ENCODE measurements around the gene TUBGCP6.
"Not testable (repeated sequence)": the region's sequence is repeated elsewhere in the genome, so short reads cannot be mapped to it uniquely, and the experiment has no call there.

Gene TUBGCP6

DNA sequence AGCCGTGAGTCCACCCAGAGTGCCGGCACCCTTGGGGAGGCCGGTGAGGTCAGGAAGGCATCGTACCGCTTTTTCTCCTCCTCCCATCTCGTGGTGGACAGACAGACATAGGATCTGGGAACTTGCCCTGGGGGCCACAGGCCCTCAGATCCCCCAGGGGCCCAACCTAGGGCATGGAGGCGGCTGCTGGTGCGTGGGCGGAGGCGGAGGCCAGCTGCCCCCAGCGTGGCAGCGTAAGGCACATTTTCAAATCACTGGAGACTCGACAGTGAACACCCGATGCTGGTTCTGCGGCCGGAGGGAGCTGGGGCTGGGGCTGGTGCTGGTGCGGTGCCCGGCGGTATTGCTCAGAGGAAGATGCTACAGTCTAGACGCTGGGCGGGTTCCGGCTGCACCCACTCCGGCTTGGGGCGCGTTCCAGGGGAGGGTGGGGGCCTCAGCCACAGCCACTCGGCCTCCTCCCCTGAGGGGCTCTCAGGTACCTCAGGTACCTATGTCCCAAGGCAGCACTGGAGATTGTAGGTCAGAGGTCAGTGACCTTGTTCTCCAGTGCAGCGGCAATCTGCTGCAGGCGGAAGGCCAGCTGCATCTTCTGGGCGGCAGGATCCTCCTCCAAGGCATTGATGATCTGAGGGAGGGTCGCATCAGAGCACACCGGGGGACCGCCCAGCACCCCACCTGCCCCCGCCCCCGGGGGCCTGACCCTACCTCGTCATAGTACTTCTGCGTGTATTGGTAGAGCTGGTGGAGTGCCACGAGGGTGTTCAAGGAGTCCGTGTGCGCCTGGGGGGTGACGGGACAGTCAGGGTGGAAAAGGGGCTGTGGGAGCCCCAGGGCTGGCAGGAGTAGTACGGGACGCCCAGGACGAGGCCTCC, 30.6 kb upstream of the TUBGCP6 start:
- ATAC-seq, result no peak

DNA sequence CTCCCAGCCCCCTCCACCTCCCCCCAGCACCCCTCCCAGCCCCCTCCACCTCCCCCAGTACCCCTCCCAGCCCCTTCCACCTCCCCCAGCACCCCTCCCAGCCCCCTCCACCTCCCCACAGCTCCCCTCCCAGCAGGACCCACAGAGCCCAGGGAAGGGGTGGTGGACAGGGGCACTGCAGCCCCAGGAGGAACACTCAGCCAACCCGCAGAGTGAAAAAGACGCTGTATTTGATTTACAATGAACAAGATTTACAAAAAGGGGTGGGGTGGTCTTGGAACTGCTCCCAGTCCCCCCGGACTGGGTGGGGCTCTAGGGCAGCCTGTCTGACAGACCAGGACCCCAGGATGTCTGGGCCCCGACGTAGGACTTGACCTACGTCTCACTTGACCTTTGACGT, 29.9 kb upstream of the TUBGCP6 start:
- no peak for ATAC-seq
- no peak for TF ChIP-seq PPARA (CRISPR knock-in tag; IDR thresholded peaks at IDR 0.05; ENCODE audit: borderline replicate concordance)
- no peak for TF ChIP-seq TOX (CRISPR knock-in tag; IDR thresholded peaks at IDR 0.05; ENCODE audit: borderline replicate concordance)
- no peak for TF ChIP-seq SNAI2 (CRISPR knock-in tag; IDR thresholded peaks at IDR 0.05)
- no peak for TF ChIP-seq ZNF565 (CRISPR knock-in tag; conservative IDR thresholded peaks at IDR 0.05; ENCODE audit: low read depth)
- TF ChIP-seq, protein P1, sequence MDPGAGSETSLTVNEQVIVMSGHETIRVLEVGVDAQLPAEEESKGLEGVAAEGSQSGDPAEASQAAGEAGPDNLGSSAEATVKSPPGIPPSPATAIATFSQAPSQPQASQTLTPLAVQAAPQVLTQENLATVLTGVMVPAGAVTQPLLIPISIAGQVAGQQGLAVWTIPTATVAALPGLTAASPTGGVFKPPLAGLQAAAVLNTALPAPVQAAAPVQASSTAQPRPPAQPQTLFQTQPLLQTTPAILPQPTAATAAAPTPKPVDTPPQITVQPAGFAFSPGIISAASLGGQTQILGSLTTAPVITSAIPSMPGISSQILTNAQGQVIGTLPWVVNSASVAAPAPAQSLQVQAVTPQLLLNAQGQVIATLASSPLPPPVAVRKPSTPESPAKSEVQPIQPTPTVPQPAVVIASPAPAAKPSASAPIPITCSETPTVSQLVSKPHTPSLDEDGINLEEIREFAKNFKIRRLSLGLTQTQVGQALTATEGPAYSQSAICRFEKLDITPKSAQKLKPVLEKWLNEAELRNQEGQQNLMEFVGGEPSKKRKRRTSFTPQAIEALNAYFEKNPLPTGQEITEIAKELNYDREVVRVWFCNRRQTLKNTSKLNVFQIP (CRISPR knock-in tag; IDR thresholded peaks at IDR 0.05; ENCODE audit: borderline replicate concordance, low read depth), result no peak
- TF ChIP-seq ESRRG (CRISPR knock-in tag; IDR thresholded peaks at IDR 0.05), result no peak
- TF ChIP-seq ZFP30 (CRISPR knock-in tag; IDR thresholded peaks at IDR 0.05), result no peak
- no peak for TF ChIP-seq OSR1 (CRISPR knock-in tag; IDR thresholded peaks at IDR 0.05)
- TF ChIP-seq TCF4 (CRISPR knock-in tag; IDR thresholded peaks at IDR 0.05; ENCODE audit: borderline replicate concordance), result no peak
- TF ChIP-seq ZNF70 (CRISPR knock-in tag; IDR thresholded peaks at IDR 0.05), result no peak
- TF ChIP-seq ISL1 (CRISPR knock-in tag; IDR thresholded peaks at IDR 0.05), result no peak
- TF ChIP-seq, protein P2, sequence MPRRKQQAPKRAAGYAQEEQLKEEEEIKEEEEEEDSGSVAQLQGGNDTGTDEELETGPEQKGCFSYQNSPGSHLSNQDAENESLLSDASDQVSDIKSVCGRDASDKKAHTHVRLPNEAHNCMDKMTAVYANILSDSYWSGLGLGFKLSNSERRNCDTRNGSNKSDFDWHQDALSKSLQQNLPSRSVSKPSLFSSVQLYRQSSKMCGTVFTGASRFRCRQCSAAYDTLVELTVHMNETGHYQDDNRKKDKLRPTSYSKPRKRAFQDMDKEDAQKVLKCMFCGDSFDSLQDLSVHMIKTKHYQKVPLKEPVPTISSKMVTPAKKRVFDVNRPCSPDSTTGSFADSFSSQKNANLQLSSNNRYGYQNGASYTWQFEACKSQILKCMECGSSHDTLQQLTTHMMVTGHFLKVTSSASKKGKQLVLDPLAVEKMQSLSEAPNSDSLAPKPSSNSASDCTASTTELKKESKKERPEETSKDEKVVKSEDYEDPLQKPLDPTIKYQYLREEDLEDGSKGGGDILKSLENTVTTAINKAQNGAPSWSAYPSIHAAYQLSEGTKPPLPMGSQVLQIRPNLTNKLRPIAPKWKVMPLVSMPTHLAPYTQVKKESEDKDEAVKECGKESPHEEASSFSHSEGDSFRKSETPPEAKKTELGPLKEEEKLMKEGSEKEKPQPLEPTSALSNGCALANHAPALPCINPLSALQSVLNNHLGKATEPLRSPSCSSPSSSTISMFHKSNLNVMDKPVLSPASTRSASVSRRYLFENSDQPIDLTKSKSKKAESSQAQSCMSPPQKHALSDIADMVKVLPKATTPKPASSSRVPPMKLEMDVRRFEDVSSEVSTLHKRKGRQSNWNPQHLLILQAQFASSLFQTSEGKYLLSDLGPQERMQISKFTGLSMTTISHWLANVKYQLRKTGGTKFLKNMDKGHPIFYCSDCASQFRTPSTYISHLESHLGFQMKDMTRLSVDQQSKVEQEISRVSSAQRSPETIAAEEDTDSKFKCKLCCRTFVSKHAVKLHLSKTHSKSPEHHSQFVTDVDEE (CRISPR knock-in tag; IDR thresholded peaks at IDR 0.05), result no peak

More for the DNA sequence above, 30.6 kb upstream of the TUBGCP6 start:
- TF ChIP-seq SNAI2 (CRISPR knock-in tag; IDR thresholded peaks at IDR 0.05), result no peak
- TF ChIP-seq OSR1 (CRISPR knock-in tag; IDR thresholded peaks at IDR 0.05), result no peak
- TF ChIP-seq, protein P3, sequence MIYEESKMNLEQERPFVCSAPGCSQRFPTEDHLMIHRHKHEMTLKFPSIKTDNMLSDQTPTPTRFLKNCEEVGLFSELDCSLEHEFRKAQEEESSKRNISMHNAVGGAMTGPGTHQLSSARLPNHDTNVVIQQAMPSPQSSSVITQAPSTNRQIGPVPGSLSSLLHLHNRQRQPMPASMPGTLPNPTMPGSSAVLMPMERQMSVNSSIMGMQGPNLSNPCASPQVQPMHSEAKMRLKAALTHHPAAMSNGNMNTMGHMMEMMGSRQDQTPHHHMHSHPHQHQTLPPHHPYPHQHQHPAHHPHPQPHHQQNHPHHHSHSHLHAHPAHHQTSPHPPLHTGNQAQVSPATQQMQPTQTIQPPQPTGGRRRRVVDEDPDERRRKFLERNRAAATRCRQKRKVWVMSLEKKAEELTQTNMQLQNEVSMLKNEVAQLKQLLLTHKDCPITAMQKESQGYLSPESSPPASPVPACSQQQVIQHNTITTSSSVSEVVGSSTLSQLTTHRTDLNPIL (CRISPR knock-in tag; IDR thresholded peaks at IDR 0.05; ENCODE audit: low read depth), result no peak
- no peak for TF ChIP-seq TCF4 (CRISPR knock-in tag; IDR thresholded peaks at IDR 0.05; ENCODE audit: borderline replicate concordance)
- no peak for TF ChIP-seq ZNF565 (CRISPR knock-in tag; conservative IDR thresholded peaks at IDR 0.05; ENCODE audit: low read depth)
- TF ChIP-seq CSDC2 (CRISPR knock-in tag; IDR thresholded peaks at IDR 0.05), result no peak
- TF ChIP-seq ISL1 (CRISPR knock-in tag; IDR thresholded peaks at IDR 0.05), result no peak
- TF ChIP-seq TOX (CRISPR knock-in tag; IDR thresholded peaks at IDR 0.05; ENCODE audit: borderline replicate concordance), result no peak
- TF ChIP-seq ZFP3 (CRISPR knock-in tag; IDR thresholded peaks at IDR 0.05), result no peak
- TF ChIP-seq ARNTL (CRISPR knock-in tag; IDR thresholded peaks at IDR 0.05; ENCODE audit: borderline replicate concordance, low read depth), result no peak
- no peak for TF ChIP-seq ZNF8 (CRISPR knock-in tag; IDR thresholded peaks at IDR 0.05)
- TF ChIP-seq PPARA (CRISPR knock-in tag; IDR thresholded peaks at IDR 0.05; ENCODE audit: borderline replicate concordance), result no peak

DNA sequence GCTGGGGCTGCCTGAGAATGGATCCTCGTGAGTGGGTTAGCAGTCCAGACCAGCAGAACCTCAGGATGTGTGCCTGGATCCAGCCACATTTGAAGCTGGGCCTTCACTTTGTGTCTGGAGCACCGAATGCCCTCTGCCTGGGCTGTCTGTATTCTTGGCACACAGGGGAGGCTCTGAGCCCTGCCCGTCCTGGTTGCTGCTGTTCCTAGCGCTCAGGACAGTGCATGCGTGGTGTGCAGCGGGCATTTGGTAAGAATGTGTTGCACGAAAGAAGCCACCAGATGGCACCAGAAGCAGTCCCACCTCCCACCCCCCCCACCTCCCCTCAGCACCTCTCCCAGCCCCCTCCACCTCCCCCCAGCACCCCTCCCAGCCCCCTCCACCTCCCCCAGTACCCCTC, 29.5 kb upstream of the TUBGCP6 start:
- ATAC-seq, result peak; percentile 18
- TF ChIP-seq ESRRG (CRISPR knock-in tag; IDR thresholded peaks at IDR 0.05) (no peak), OSR1 (CRISPR knock-in tag; IDR thresholded peaks at IDR 0.05) (no peak), ZNF565 (CRISPR knock-in tag; conservative IDR thresholded peaks at IDR 0.05; ENCODE audit: low read depth) (no peak), GLIS3 (CRISPR knock-in tag; IDR thresholded peaks at IDR 0.05) (no peak), SNAI2 (CRISPR knock-in tag; IDR thresholded peaks at IDR 0.05) (no peak)
- TF ChIP-seq, protein P2 (CRISPR knock-in tag; IDR thresholded peaks at IDR 0.05), result no peak
- TF ChIP-seq, protein P3 (CRISPR knock-in tag; IDR thresholded peaks at IDR 0.05; ENCODE audit: low read depth), result no peak

DNA sequence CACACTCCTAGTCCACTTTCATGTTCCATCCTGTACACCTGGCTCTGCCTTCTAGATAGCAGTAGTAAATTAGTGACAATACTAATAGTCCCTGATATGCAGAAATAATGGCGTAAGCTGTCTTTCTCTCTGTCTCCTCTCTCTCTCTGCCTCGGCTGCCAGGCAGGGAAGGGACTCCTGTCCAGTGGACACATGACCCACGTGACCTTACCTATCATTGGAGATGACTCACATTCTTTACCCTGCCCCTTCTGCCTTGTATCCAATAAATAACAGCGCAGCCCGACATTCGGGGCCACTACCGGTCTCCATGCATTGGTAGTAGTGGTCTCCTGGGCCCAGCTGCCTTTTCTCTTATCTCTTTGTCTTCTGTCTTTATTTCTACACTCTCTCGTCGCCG, 29.0 kb upstream of the TUBGCP6 start:
- ATAC-seq, result not testable (repeated sequence)

DNA sequence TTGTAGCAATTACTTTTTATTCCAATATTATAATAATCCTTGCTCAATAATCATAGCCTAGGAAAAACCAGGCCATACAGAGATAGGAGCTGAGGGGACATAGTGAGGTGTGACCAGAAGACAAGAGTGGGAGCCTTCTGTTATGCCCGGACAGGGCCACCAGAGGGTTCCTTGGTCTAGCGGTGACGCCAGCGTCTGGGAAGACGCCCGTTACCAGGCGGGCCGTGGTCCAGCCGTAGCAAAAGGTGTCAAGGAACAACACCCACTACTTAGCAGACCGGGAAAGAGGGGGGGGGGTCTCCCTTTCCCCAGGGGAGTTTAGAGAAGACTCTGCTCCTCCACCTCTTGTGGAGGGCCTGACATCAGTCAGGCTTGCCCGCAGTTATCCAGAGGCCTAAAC, 28.5 kb upstream of the TUBGCP6 start:
- not testable (repeated sequence) for ATAC-seq

Measured in SK-N-SH treated with all-trans-retinoic acid at 6 μM for 48 hours (cell line).